K562 (cell line): Measurements from ENCODE around the gene LRRC26. TPM values are rescaled to one million over a fixed set of nuclear protein-coding genes. Genes with fewer than 3 reads are reported as not detected.

ENCODE experiments used
- ATAC-seq: fragments of 200-7000 bp; cut with Tn5 transposase; 3 replicates; pipeline ENCODE4 v1.9.1; 2020; ENCODE audit warnings: moderate library complexity
- BruUV-seq: library from RNA; stranded (reverse); fragments of 400-500 nt; replicated peaks from 2 replicates; lab custom pipeline; 2021; lab: Mats Ljungman, UMichigan
- CTCF ChIA-PET: fragments of 300-600 bp; formaldehyde crosslinking; extraction: SDS; loops from one replicate; lab custom pipeline; 2021; ENCODE audit warnings: low intra/inter-chr PET ratio; lab: Yijun Ruan, JAX
- POLR2A ChIA-PET: fragments of 300-600, 350-650 bp; sonication (Branson Sonifier 250); formaldehyde crosslinking; extraction: SDS; loops from one replicate; lab custom pipeline; 2021; ENCODE audit warnings: antibody characterized with exemption, inconsistent platforms; lab: Yijun Ruan, JAX
- DNase-seq, 4 experiments: peaks; one replicate each; pipeline versions ENCODE4 v3.0.0 to v3.0.0-alpha.2; 2011 to 2018; ENCODE audit warnings: low spot score in 3 of 4, mixed read lengths in 3 of 4; ENCODE audit errors: extremely low read depth in 1 of 4
- FAIRE-seq: peaks from 2 replicates; lab custom pipeline; 2011; peaks lifted over from hg19 to GRCh38; lab: Jason Lieb, UNC
- H2AFZ ChIP-seq: 2 replicates; pipeline ENCODE4 v1.6.0; 2011; ENCODE audit warnings: low read depth, low read length, control low read depth, inconsistent platforms
- H3K27ac ChIP-seq: fragments of 200-600 bp; 3 replicates; pipeline ENCODE4 v1.8.0; 2011; ENCODE audit warnings: low read depth, mild to moderate bottlenecking, control low read depth, inconsistent platforms, low read length, moderate library complexity, mixed read lengths; ENCODE audit errors: extremely low read depth
- H3K27me3 ChIP-seq, 2 experiments: fragments of 300-600 bp in 1 of 2; 2 replicates in 1 of 2; 3 replicates in 1 of 2; pipeline versions ENCODE4 v1.6.0 to v1.8.0; 2011; ENCODE audit warnings: inconsistent platforms in 2 of 2, low read length in 2 of 2, mild to moderate bottlenecking in 1 of 2, mixed read lengths in 1 of 2, moderate library complexity in 1 of 2; ENCODE audit not compliant: control insufficient read depth in 2 of 2, insufficient read depth in 2 of 2
- H3K36me3 ChIP-seq: fragments of 300-600 bp; 3 replicates; pipeline ENCODE4 v1.8.0; 2011; ENCODE audit warnings: mild to moderate bottlenecking, low read length, inconsistent platforms; ENCODE audit not compliant: control insufficient read depth, insufficient read depth
- H3K4me1 ChIP-seq, 2 experiments: fragments of 200-600 bp in 1 of 2; replicated peaks in 1 of 2; 2 replicates in 1 of 2; 3 replicates in 1 of 2; pipeline versions ENCODE4 v1.5.1 to v1.8.0; 2011; ENCODE audit warnings: inconsistent platforms in 2 of 2, low read length in 2 of 2, mild to moderate bottlenecking in 1 of 2, mixed read lengths in 1 of 2, moderate library complexity in 1 of 2; ENCODE audit not compliant: control insufficient read depth in 2 of 2, insufficient read depth in 2 of 2
- H3K4me2 ChIP-seq: 2 replicates; pipeline ENCODE4 v1.6.1; 2011; ENCODE audit warnings: low read length, control low read depth, inconsistent platforms, mixed read lengths; ENCODE audit not compliant: insufficient read depth
- H3K4me3 ChIP-seq: fragments of 200-600 bp; sonication (generic), shearing (Covaris generic); 2 replicates; pipeline ENCODE4 v1.5.1; 2016; ENCODE audit warnings: control low read depth, inconsistent platforms
- H3K79me2 ChIP-seq: fragments of 200-600 bp; 3 replicates; pipeline ENCODE4 v1.8.0; 2011; ENCODE audit warnings: low read length, inconsistent platforms; ENCODE audit not compliant: control insufficient read depth, insufficient read depth
- H3K9ac ChIP-seq, 2 experiments: 2 replicates each; pipeline versions ENCODE4 v1.6.0 to v1.6.1; 2011; ENCODE audit warnings: low read depth in 2 of 2, low read length in 2 of 2, control low read depth in 1 of 2, inconsistent platforms in 1 of 2, mild to moderate bottlenecking in 1 of 2, mixed read lengths in 1 of 2; ENCODE audit not compliant: insufficient read depth in 1 of 2
- H3K9me1 ChIP-seq: one replicate; pipeline ENCODE4 v1.6.0; 2011; ENCODE audit warnings: inconsistent platforms, mild to moderate bottlenecking, low read length, moderate library complexity; ENCODE audit not compliant: control insufficient read depth, insufficient read depth
- H3K9me3 ChIP-seq: replicated peaks from 2 replicates; pipeline ENCODE4 v1.5.1; 2011; ENCODE audit warnings: low read depth, low read length, inconsistent platforms; ENCODE audit not compliant: control insufficient read depth, insufficient read depth
- H4K20me1 ChIP-seq: replicated peaks from 2 replicates; pipeline ENCODE4 v1.6.1; 2011; ENCODE audit warnings: low read length, inconsistent platforms, mixed read lengths; ENCODE audit not compliant: control insufficient read depth, insufficient read depth
- CREB3 ChIP-seq: fragments of 450-650 bp; conservative IDR thresholded peaks from 2 replicates; pipeline ENCODE4 v1.6.1; 2016; ENCODE audit warnings: missing genetic modification characterization, low read depth, mild to moderate bottlenecking, missing compliant biosample characterization, moderate library complexity
- DACH1 ChIP-seq: fragments of 450-650 bp; IDR thresholded peaks from 2 replicates; pipeline ENCODE4 v1.6.1; 2018; ENCODE audit not compliant: partially characterized antibody
- HMBOX1 ChIP-seq: sonication (generic); IDR thresholded peaks from 2 replicates; pipeline ENCODE4 v1.6.1; 2016
- HNRNPL ChIP-seq: fragments of 200-400 bp; formaldehyde crosslinking; IDR thresholded peaks from 2 replicates; pipeline ENCODE4 v1.6.1; 2017; ENCODE audit warnings: low read depth, mild to moderate bottlenecking, low read length
- NRF1 ChIP-seq, 2 experiments: fragments of 450-650 bp; IDR thresholded peaks in 1 of 2; conservative IDR thresholded peaks in 1 of 2; 2 replicates each; pipeline ENCODE4 v1.6.1; 2014; ENCODE audit warnings: mild to moderate bottlenecking in 2 of 2
- RHOXF2B ChIP-seq: fragments of 250-450 bp; sonication (Bioruptor Pico); conservative IDR thresholded peaks from 2 replicates; pipeline ENCODE4 v1.5.1; 2021
- SRSF9 ChIP-seq: fragments of 200-400 bp; formaldehyde crosslinking; IDR thresholded peaks from 2 replicates; pipeline ENCODE4 v1.6.1; 2017; ENCODE audit warnings: low read depth, low read length, borderline replicate concordance
- USF2 ChIP-seq: sonication (generic); formaldehyde crosslinking; IDR thresholded peaks from 2 replicates; pipeline ENCODE4 v1.5.0; 2020; ENCODE audit warnings: missing genetic modification reagents
- ZFP30 ChIP-seq: fragments of 250-450 bp; sonication (Bioruptor Pico); IDR thresholded peaks from 2 replicates; pipeline ENCODE4 v1.8.0; 2022; ENCODE audit warnings: moderate library complexity, mild to moderate bottlenecking, inconsistent platforms, borderline replicate concordance
- ZNF133 ChIP-seq: fragments of 250-450 bp; sonication (Bioruptor Pico); IDR thresholded peaks from 2 replicates; pipeline ENCODE4 v1.4.0; 2020; ENCODE audit warnings: mild to moderate bottlenecking
- ZNF165 ChIP-seq: fragments of 250-450 bp; sonication (Bioruptor Pico); IDR thresholded peaks from 2 replicates; pipeline ENCODE4 v1.4.0; 2020; ENCODE audit warnings: borderline replicate concordance
- ZNF518B ChIP-seq: fragments of 250-450 bp; sonication (Bioruptor Pico); IDR thresholded peaks from 2 replicates; pipeline ENCODE4 v1.5.0; 2021; ENCODE audit warnings: mild to moderate bottlenecking, moderate library complexity
- ZNF586 ChIP-seq: fragments of 450-650 bp; formaldehyde crosslinking; conservative IDR thresholded peaks from 2 replicates; pipeline ENCODE4 v1.4.0; 2020; ENCODE audit warnings: mild to moderate bottlenecking, moderate library complexity
- WGBS: fragments of 100-300 bp; shearing (Covaris generic); methylation state at CpG from one replicate; pipeline ENCODE4 v1.1.6; 2016; ENCODE audit warnings: low coverage, mixed read lengths; ENCODE audit not compliant: insufficient coverage; ENCODE audit errors: missing lambda C conversion rate; 5-methylcytosine and 5-hydroxymethylcytosine counted together
- in situ Hi-C: fragments of 300-500 bp; cut with MboI; formaldehyde crosslinking; loops from 4 replicates; pipeline ENCODE4 v1.15.0; 2018; ENCODE audit warnings: inconsistent platforms, mixed read lengths
- intact Hi-C: fragments of 100-400 bp; cut with micrococcal nuclease; formaldehyde crosslinking; loops from 2 replicates; pipeline ENCODE4 v1.14.2; 2022
- polyA plus RNA-seq, 8 experiments: library from polyadenylated mRNA; depleted of rRNA in 4 of 8; stranded (reverse) in 5 of 8; unstranded in 3 of 8; fragments of >200 nt; fragmentation: Nextera tagmentation in 2 of 8; fragmentation: Illumina TruSeq in 1 of 8; extraction: Ambion mirVana in 2 of 8; extraction: Trizol in 1 of 8; gene quantifications; 2 replicates each; pipeline versions ENCODE4 v1.2.1 to v1.2.3, GENCODE V29; 2011 to 2014; ENCODE audit warnings: inconsistent platforms in 1 of 8, missing spikeins in 1 of 8
- total RNA-seq, 7 experiments: library from RNA; depleted of rRNA in 6 of 7; stranded (reverse); fragments of >200 nt in 6 of 7; fragmentation: Illumina TruSeq in 2 of 7; extraction: Trizol in 2 of 7; gene quantifications; 2 replicates each; pipeline versions ENCODE4 v1.2.1 to v1.2.3, GENCODE V29; 2011 to 2021; ENCODE audit warnings: low replicate concordance in 1 of 7

LRRC26 gene
- total and polyA plus RNA-seq, 9 of the 15 experiments (the other 6 are each of a cell fraction or from before 2014, with no cell fraction given), result not detected

GRCh38 chr9:137168904-137169856, 671 bp downstream of the LRRC26 start:
- Histone ChIP-seq H4K20me1 (peaks cover 3% of the 10 kb centered on the region; the same call in 1 of the 2 replicates), H3K79me2 (no peaks in the 10 kb centered on the region), H3K9me3 (no peaks in the 10 kb centered on the region), H3K4me3 (peak overlapping the region; percentile 13; the same call in 1 of the 2 replicates), H3K4me1 (peaks cover 0 to 98% of the 10 kb centered on the region in 2 experiments; a peak in 2 of 5 replicates), H3K4me2 (0 out of 2 replicates have a peak overlapping the region, but pooled peaks have one; percentile 5), H3K36me3 (no peaks in the 10 kb centered on the region), H3K9ac (peak overlapping the region in 1 of 2 experiments; percentile 78; a peak in 1 of 4 replicates), H3K27ac (no peak overlapping the region), H3K9me1 (no peaks in the 10 kb centered on the region), H3K27me3 (peaks cover 29 to 55% of the 10 kb centered on the region in 2 experiments; a peak in 4 of 5 replicates), H2AFZ (no peak overlapping the region)
- POLR2A ChIA-PET, result interaction anchor here (0.6 to 0.7 kb wide), 4 partner anchors 11 to 453 kb away, joined by 3 to 4 read pairs (median 4); partner anchors contain the start of genes GRIN1 and TOR4A
- DNase-seq, result peak in 3 of 4 experiments; percentile 41 to 48 (median 45)
- no peak for FAIRE-seq
- CTCF ChIA-PET, result no interaction called here
- BruUV-seq, result no TSS peak
- peak; percentile 38 for ATAC-seq
- intact Hi-C loops, result no loop called here
- WGBS, result 12% methylated on average over 81 of the region's 124 CpGs
- in situ Hi-C loops, result no loop called here
- TF ChIP-seq DACH1, result no peak
- no peak for TF ChIP-seq HMBOX1
- TF ChIP-seq USF2 (CRISPR knock-in tag), result no peak
- no peak for TF ChIP-seq SRSF9
- no peak for TF ChIP-seq ZNF133 (CRISPR knock-in tag)
- TF ChIP-seq NRF1 (conservative IDR thresholded peaks at IDR 0.05 in 1 of 2, IDR thresholded peaks at IDR 0.05 in 1 of 2), result peak; percentile 54 to 57; a peak in 2 of 4 replicates
- TF ChIP-seq HNRNPL, result peak; percentile 46; the same call in 1 of the 2 replicates
- no peak for TF ChIP-seq RHOXF2B (CRISPR knock-in tag)
- TF ChIP-seq ZNF165, result no peak
- TF ChIP-seq ZNF518B (CRISPR knock-in tag), result no peak
- no peak for TF ChIP-seq ZFP30 (CRISPR knock-in tag)
- TF ChIP-seq ZNF586 (CRISPR knock-in tag), result no peak
- no peak for TF ChIP-seq CREB3 (tag)
